WTC11 (cell line): Measurements from ENCODE around the gene ITPR2. TPM values are rescaled to one million over a fixed set of nuclear protein-coding genes. Genes with fewer than 3 reads are reported as not detected.

Experiments used
- ATAC-seq: fragments of 200-7000 bp; cut with Tn5 transposase; 2 replicates; pipeline ENCODE4 v1.10.0; 2021; ENCODE audit warnings: mild to moderate bottlenecking, moderate library complexity
- CTCF ChIA-PET: fragments of 300-600 bp; sonication (Branson Sonifier 250); formaldehyde crosslinking; loops from one replicate; lab custom pipeline; 2021; ENCODE audit warnings: antibody characterized with exemption; lab: Charles Lee
- POLR2A ChIA-PET: fragments of 350-600 bp; sonication (Branson Sonifier 250); formaldehyde crosslinking; loops from one replicate; lab custom pipeline; 2021; ENCODE audit warnings: antibody characterized with exemption; lab: Charles Lee
- DNase-seq: peaks from one replicate; pipeline ENCODE4 v3.0.0; 2021; ENCODE audit warnings: low spot score
- H3K27ac Mint-ChIP-seq: 2 replicates; pipeline ENCODE4 v1.8.0; 2021; ENCODE audit warnings: mixed read lengths
- H3K27me3 Mint-ChIP-seq: 2 replicates; pipeline ENCODE4 v1.8.0; 2021; ENCODE audit warnings: low read depth, mild to moderate bottlenecking, moderate library complexity, mixed read lengths
- H3K36me3 Mint-ChIP-seq: 2 replicates; pipeline ENCODE4 v1.8.0; 2021; ENCODE audit warnings: mixed read lengths
- H3K4me1 Mint-ChIP-seq: 2 replicates; pipeline ENCODE4 v1.8.0; 2022; ENCODE audit warnings: mixed read lengths
- H3K4me3 Mint-ChIP-seq: 2 replicates; pipeline ENCODE4 v1.8.0; 2021; ENCODE audit warnings: mild to moderate bottlenecking, moderate library complexity, mixed read lengths
- H3K9me3 Mint-ChIP-seq: 2 replicates; pipeline ENCODE4 v1.8.0; 2021; ENCODE audit warnings: mixed read lengths
- CREB1 ChIP-seq: sonication (generic); formaldehyde crosslinking; IDR thresholded peaks from 2 replicates; pipeline ENCODE4 v1.8.0; 2023; ENCODE audit warnings: mild to moderate bottlenecking, missing genetic modification reagents
- CTCF ChIP-seq: fragments of 200-600 bp; IDR thresholded peaks from 2 replicates; pipeline ENCODE4 v1.8.0; 2022; ENCODE audit warnings: antibody characterized with exemption
- E2F4 ChIP-seq: sonication (generic); formaldehyde crosslinking; IDR thresholded peaks from 2 replicates; pipeline ENCODE4 v1.8.1; 2022; ENCODE audit warnings: low read depth, mild to moderate bottlenecking, moderate library complexity, missing genetic modification reagents, borderline replicate concordance
- ELF4 ChIP-seq: sonication (generic); formaldehyde crosslinking; IDR thresholded peaks from 2 replicates; pipeline ENCODE4 v1.8.1; 2022; ENCODE audit warnings: low read depth, mild to moderate bottlenecking, moderate library complexity, missing genetic modification reagents
- EMX1 ChIP-seq: fragments of 250-450 bp; sonication (Bioruptor Pico); IDR thresholded peaks from 2 replicates; pipeline ENCODE4 v1.8.0; 2021; ENCODE audit warnings: mild to moderate bottlenecking
- FOXK1 ChIP-seq: sonication (generic); formaldehyde crosslinking; IDR thresholded peaks from 2 replicates; pipeline ENCODE4 v1.8.0; 2022; ENCODE audit warnings: mild to moderate bottlenecking, moderate library complexity, missing genetic modification reagents
- IRF1 ChIP-seq: sonication (generic); formaldehyde crosslinking; IDR thresholded peaks from 2 replicates; pipeline ENCODE4 v1.8.0; 2023; ENCODE audit warnings: missing genetic modification reagents
- JUN ChIP-seq: sonication (generic); formaldehyde crosslinking; IDR thresholded peaks from 2 replicates; pipeline ENCODE4 v1.8.0; 2023; ENCODE audit warnings: mild to moderate bottlenecking, missing genetic modification reagents
- NR1H2 ChIP-seq: sonication (generic); formaldehyde crosslinking; IDR thresholded peaks from 2 replicates; pipeline ENCODE4 v1.9.0; 2021; ENCODE audit warnings: mild to moderate bottlenecking, moderate library complexity, missing genetic modification reagents
- RELA ChIP-seq: sonication (generic); formaldehyde crosslinking; IDR thresholded peaks from 2 replicates; pipeline ENCODE4 v1.8.1; 2022; ENCODE audit warnings: missing genetic modification reagents, mild to moderate bottlenecking, borderline replicate concordance
- SMAD3 ChIP-seq: sonication (generic); formaldehyde crosslinking; IDR thresholded peaks from 2 replicates; pipeline ENCODE4 v1.8.0; 2022; ENCODE audit warnings: missing genetic modification reagents, mild to moderate bottlenecking, borderline replicate concordance
- SP1 ChIP-seq: sonication (generic); formaldehyde crosslinking; conservative IDR thresholded peaks from 2 replicates; pipeline ENCODE4 v1.8.1; 2022; ENCODE audit warnings: missing genetic modification reagents
- TCF7 ChIP-seq: sonication (generic); formaldehyde crosslinking; IDR thresholded peaks from 2 replicates; pipeline ENCODE4 v1.8.0; 2022; ENCODE audit warnings: mild to moderate bottlenecking, low read depth, missing genetic modification reagents, moderate library complexity
- TEAD1 ChIP-seq: sonication (generic); formaldehyde crosslinking; IDR thresholded peaks from 2 replicates; pipeline ENCODE4 v1.8.0; 2022; ENCODE audit warnings: mild to moderate bottlenecking, missing genetic modification reagents
- TP53 ChIP-seq: sonication (generic); formaldehyde crosslinking; IDR thresholded peaks from 2 replicates; pipeline ENCODE4 v1.8.1; 2023; ENCODE audit warnings: mild to moderate bottlenecking, missing genetic modification reagents
- ZBTB21 ChIP-seq: sonication (generic); formaldehyde crosslinking; IDR thresholded peaks from 2 replicates; pipeline ENCODE4 v1.8.1; 2023; ENCODE audit warnings: mild to moderate bottlenecking, missing genetic modification reagents, borderline replicate concordance
- ZNF219 ChIP-seq: sonication (generic); formaldehyde crosslinking; IDR thresholded peaks from 2 replicates; pipeline ENCODE4 v1.8.0; 2023; ENCODE audit warnings: missing genetic modification reagents, mild to moderate bottlenecking, borderline replicate concordance
- ZNF232 ChIP-seq: sonication (generic); formaldehyde crosslinking; IDR thresholded peaks from 2 replicates; pipeline ENCODE4 v1.8.0; 2022; ENCODE audit warnings: mild to moderate bottlenecking, missing genetic modification reagents
- ZNF416 ChIP-seq: fragments of 250-450 bp; sonication (Bioruptor Pico); IDR thresholded peaks from 2 replicates; pipeline ENCODE4 v1.9.0; 2021; ENCODE audit warnings: mild to moderate bottlenecking, inconsistent platforms
- ZNF512 ChIP-seq: sonication (generic); formaldehyde crosslinking; IDR thresholded peaks from 2 replicates; pipeline ENCODE4 v1.8.1; 2022; ENCODE audit warnings: missing genetic modification reagents, borderline replicate concordance
- ZNF532 ChIP-seq: fragments of 250-450 bp; sonication (Bioruptor Pico); IDR thresholded peaks from 2 replicates; pipeline ENCODE4 v1.9.0; 2021; ENCODE audit warnings: mild to moderate bottlenecking, borderline replicate concordance
- total RNA-seq: library from RNA; stranded (reverse); gene quantifications from 3 replicates; pipeline ENCODE4 v1.2.3, GENCODE V29; 2021
- TF ChIP-seq, protein P1 (sequence below): sonication (generic); formaldehyde crosslinking; conservative IDR thresholded peaks from 2 replicates; pipeline ENCODE4 v1.8.1; 2022; ENCODE audit warnings: mild to moderate bottlenecking, missing genetic modification reagents
- TF ChIP-seq, protein P2 (sequence below): fragments of 250-450 bp; sonication (Bioruptor Pico); IDR thresholded peaks from 2 replicates; pipeline ENCODE4 v1.9.0; 2021; ENCODE audit warnings: moderate library complexity, mild to moderate bottlenecking, inconsistent platforms, borderline replicate concordance

The ITPR2 gene
- total RNA-seq, 1 experiment from 2014 or later = 50.7 TPM

DNA sequence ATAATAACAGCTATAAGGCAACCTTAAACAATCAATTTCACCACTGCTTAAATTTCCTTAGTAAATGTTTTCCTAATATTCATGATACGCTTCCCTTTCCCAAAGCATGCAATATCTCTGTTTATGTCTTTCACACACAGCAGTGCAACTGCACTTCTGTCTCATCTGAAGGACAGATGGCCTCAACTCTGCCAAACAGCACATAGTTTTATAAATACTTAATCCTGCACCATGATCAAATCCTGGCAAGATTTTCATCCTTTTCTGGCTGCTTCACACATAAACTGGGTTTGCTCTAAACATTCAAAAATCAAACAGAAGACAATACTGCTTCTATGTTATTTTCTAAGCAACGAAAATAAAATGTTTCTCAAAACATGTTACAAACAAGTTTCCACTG, 266.3 kb downstream of the ITPR2 start:
- ChIA-PET CTCF (no interaction called here), POLR2A (no interaction called here)
- no peaks in the 10 kb centered on the region for H3K9me3 Mint-ChIP-seq
- H3K4me1 Mint-ChIP-seq = peaks cover 8% of the 10 kb centered on the region
- no peak for DNase-seq
- H3K27me3 Mint-ChIP-seq = no peaks in the 10 kb centered on the region
- no peak for ATAC-seq
- no peak overlapping the region for H3K27ac Mint-ChIP-seq
- 0 out of 2 replicates have a peak, but pooled peaks cover 5% of the 10 kb centered on the region for H3K36me3 Mint-ChIP-seq
- TF ChIP-seq EMX1 (CRISPR knock-in tag) (no peak), JUN (CRISPR knock-in tag) (no peak), CTCF (no peak), IRF1 (no peak), ZNF512 (CRISPR knock-in tag) (no peak), ZNF532 (CRISPR knock-in tag) (no peak), TEAD1 (no peak), NR1H2 (CRISPR knock-in tag) (no peak), ZNF219 (CRISPR knock-in tag) (no peak)
- TF ChIP-seq, protein P1, sequence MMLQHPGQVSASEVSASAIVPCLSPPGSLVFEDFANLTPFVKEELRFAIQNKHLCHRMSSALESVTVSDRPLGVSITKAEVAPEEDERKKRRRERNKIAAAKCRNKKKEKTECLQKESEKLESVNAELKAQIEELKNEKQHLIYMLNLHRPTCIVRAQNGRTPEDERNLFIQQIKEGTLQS = no peak
- no peak overlapping the region for H3K4me3 Mint-ChIP-seq

- no peak for DNase-seq
- no peaks in the 10 kb centered on the region for H3K27me3 Mint-ChIP-seq
- peaks cover 8% of the 10 kb centered on the region for H3K4me1 Mint-ChIP-seq
- no peak overlapping the region for H3K4me3 Mint-ChIP-seq
- H3K9me3 Mint-ChIP-seq = no peaks in the 10 kb centered on the region
- ATAC-seq = no peak
- ChIA-PET POLR2A (no interaction called here), CTCF (no interaction called here)
- 0 out of 2 replicates have a peak, but pooled peaks cover 5% of the 10 kb centered on the region for H3K36me3 Mint-ChIP-seq
- no peak overlapping the region for H3K27ac Mint-ChIP-seq
- TF ChIP-seq ELF4 (CRISPR knock-in tag) = no peak
- TF ChIP-seq E2F4 = no peak
- TF ChIP-seq SMAD3 (CRISPR knock-in tag) = no peak
- no peak for TF ChIP-seq ZNF416 (CRISPR knock-in tag)
- TF ChIP-seq NR1H2 (CRISPR knock-in tag) = no peak
- TF ChIP-seq ZNF232 (CRISPR knock-in tag) = no peak
- TF ChIP-seq, protein P2, sequence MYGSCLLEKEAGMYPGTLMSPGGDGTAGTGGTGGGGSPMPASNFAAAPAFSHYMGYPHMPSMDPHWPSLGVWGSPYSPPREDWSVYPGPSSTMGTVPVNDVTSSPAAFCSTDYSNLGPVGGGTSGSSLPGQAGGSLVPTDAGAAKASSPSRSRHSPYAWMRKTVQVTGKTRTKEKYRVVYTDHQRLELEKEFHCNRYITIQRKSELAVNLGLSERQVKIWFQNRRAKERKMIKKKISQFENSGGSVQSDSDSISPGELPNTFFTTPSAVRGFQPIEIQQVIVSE (CRISPR knock-in tag) = no peak
- TF ChIP-seq ZNF219 (CRISPR knock-in tag) = no peak
- no peak for TF ChIP-seq CREB1 (CRISPR knock-in tag)
- TF ChIP-seq RELA = no peak
- TF ChIP-seq TP53 (CRISPR knock-in tag) = no peak
- no peak for TF ChIP-seq TCF7 (CRISPR knock-in tag)
- no peak for TF ChIP-seq FOXK1 (CRISPR knock-in tag)
- TF ChIP-seq SP1 (CRISPR knock-in tag) = no peak
- TF ChIP-seq EMX1 (CRISPR knock-in tag) = no peak
- no peak for TF ChIP-seq ZBTB21 (CRISPR knock-in tag)
Measured at GRCh38 chr12:26566186-26566585, 266.8 kb downstream of the ITPR2 start.
